Thyroid gland (tissue), 4 donors: ENCODE data around the gene YIPF2. TPM values are rescaled to one million over a fixed set of nuclear protein-coding genes. Genes with fewer than 3 reads are reported as not detected.
A peak's percentile ranks its signal among the peaks of the same experiment; 100 is the strongest.

Experiments used
- DNase-seq, 2 donors: peaks; one replicate each; pipeline ENCODE4 v3.0.0-alpha.2; 2019
- H3K27ac ChIP-seq, 3 donors: fragments of 200-600 bp; sonication (generic); 1 replicate in 2 of 3; 2 replicates in 1 of 3; pipeline ENCODE4 v1.5.1; 2016 to 2019; ENCODE audit warnings: mild to moderate bottlenecking in 1 of 3, moderate library complexity in 1 of 3
- H3K27me3 ChIP-seq: fragments of 200-600 bp; sonication (generic); one replicate; pipeline ENCODE4 v1.5.1; 2019
- H3K36me3 ChIP-seq, 2 donors: fragments of 200-600 bp; sonication (generic); one replicate each; pipeline ENCODE4 v1.5.1; 2016 to 2019
- H3K4me1 ChIP-seq, 2 donors: fragments of 200-600 bp; sonication (generic); one replicate each; pipeline ENCODE4 v1.5.1; 2017 to 2019
- H3K4me3 ChIP-seq, 3 donors: fragments of 200-600 bp; sonication (generic); replicated peaks in 1 of 3; 1 replicate in 2 of 3; 2 replicates in 1 of 3; pipeline ENCODE4 v1.5.1; 2016; ENCODE audit warnings: mild to moderate bottlenecking in 1 of 3
- H3K9me3 ChIP-seq: fragments of 200-600 bp; sonication (generic); one replicate; pipeline ENCODE4 v1.5.1; 2017
- POLR2A ChIP-seq, 2 donors: fragments of 450-650 bp; IDR thresholded peaks; one replicate each; pipeline ENCODE4 v1.6.1; 2017; ENCODE audit warnings: antibody characterized with exemption in 2 of 2, mild to moderate bottlenecking in 2 of 2, moderate library complexity in 1 of 2
- WGBS, 2 donors: methylation state at CpG; one replicate each; pipeline ENCODE4 v1.1.5; 2017; 5-methylcytosine and 5-hydroxymethylcytosine counted together
- intact Hi-C: fragments of 100-400 bp; cut with DNase I; formaldehyde crosslinking; loops from one replicate; pipeline ENCODE4 v1.15.1; 2023
- total RNA-seq, 4 donors: library from RNA; depleted of rRNA; stranded (reverse); fragments of >200 nt; gene quantifications; one replicate each; pipeline ENCODE4 v1.2.3, GENCODE V29; 2016
- TF ChIP-seq, protein P1 (sequence below), 6 experiments: fragments of 200-600 bp in 3 of 6; fragments of 450-650 bp in 3 of 6; sonication (generic) in 3 of 6; IDR thresholded peaks; one replicate each; pipeline ENCODE4 v1.5.1; 2016 to 2019; ENCODE audit warnings: antibody characterized with exemption in 6 of 6, mild to moderate bottlenecking in 2 of 6, inconsistent platforms in 1 of 6, moderate library complexity in 1 of 6

Gene YIPF2
- total RNA-seq, 4 donors from 2014 or later = 85.1 to 127 (median 104) TPM

DNA sequence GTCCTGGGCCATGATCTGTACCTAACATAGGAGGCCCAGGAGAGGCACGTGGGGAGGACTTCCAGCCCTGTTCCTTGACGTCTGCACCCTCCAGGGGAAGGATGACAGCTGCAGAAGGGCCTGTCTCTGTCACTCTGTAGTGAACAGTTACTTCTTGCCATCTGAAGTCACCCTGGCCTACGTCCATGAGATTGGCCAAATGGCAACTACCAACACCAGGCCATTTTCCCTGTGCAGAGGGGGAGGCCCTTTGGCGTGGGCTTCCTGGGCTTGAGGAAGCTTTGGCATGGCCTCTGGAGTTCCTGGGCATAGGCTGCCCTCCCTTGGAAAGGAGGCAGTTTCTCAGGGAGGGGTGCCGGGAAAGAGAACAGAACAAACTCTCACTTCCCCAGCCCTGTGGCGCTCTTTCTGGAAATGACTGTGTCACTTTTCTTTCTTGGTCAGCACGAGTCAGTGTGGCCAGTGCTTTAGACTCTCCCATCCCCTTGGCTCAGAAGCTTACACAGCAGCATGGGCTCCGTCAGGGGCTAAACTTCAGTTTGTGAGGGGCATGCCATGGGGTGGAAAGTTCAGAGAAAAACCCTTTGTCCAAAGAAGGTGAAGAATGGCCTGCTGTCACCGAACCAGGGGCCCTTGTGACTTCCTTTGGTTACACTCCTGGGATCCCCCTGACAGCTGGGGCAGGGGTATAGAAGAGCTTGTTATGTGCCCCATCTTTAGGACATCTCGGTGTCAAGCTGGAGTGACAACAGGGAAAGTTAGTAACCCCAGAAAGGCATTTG lies 51.8 kb downstream of the YIPF2 start:
- 74 to 89% methylated on average over 7 to 9 of the region's 10 CpGs for WGBS, 2 donors
- Histone ChIP-seq H3K4me3 (no peak overlapping the region), H3K9me3 (no peaks in the 10 kb centered on the region), H3K36me3 (no peaks in the 10 kb centered on the region), H3K4me1 (peaks cover 7 to 14% of the 10 kb centered on the region in 2 donors), H3K27ac (no peak overlapping the region), H3K27me3 (no peaks in the 10 kb centered on the region)
- TF ChIP-seq, protein P1, sequence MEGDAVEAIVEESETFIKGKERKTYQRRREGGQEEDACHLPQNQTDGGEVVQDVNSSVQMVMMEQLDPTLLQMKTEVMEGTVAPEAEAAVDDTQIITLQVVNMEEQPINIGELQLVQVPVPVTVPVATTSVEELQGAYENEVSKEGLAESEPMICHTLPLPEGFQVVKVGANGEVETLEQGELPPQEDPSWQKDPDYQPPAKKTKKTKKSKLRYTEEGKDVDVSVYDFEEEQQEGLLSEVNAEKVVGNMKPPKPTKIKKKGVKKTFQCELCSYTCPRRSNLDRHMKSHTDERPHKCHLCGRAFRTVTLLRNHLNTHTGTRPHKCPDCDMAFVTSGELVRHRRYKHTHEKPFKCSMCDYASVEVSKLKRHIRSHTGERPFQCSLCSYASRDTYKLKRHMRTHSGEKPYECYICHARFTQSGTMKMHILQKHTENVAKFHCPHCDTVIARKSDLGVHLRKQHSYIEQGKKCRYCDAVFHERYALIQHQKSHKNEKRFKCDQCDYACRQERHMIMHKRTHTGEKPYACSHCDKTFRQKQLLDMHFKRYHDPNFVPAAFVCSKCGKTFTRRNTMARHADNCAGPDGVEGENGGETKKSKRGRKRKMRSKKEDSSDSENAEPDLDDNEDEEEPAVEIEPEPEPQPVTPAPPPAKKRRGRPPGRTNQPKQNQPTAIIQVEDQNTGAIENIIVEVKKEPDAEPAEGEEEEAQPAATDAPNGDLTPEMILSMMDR (IDR thresholded peaks at IDR 0.05) = no peak
- no peak for TF ChIP-seq POLR2A (IDR thresholded peaks at IDR 0.05)
- no peak for DNase-seq
- intact Hi-C loops = loop anchor here (10.0 kb wide), 1 partner anchor 48 kb away; the partner anchor contains the start of genes TIMM29 and YIPF2

DNA sequence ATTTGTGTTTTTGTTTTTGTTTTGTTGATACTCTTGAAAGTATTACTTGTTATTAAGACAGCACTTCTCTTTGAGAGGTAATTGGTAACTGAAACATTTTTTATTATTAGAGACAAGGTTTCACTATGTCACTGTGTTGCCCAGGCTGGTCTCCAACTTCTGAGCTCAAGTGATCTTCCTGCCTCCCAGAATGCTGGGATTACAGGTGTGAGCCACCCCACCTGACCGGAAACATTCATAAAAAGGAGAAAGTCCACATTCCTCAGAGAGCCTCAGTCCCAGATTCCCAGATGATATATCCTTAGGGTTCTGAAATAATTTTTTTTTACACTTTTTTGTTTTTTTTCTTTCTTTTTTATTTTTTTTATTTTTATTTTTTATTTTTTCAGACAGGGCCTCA lies 54.4 kb downstream of the YIPF2 start:
- DNase-seq = no peak
- Histone ChIP-seq H3K4me3 (no peak overlapping the region), H3K9me3 (no peaks in the 10 kb centered on the region), H3K4me1 (peaks cover 10% of the 10 kb centered on the region in 2 donors), H3K27me3 (no peaks in the 10 kb centered on the region), H3K36me3 (no peaks in the 10 kb centered on the region), H3K27ac (no peak overlapping the region)
- 93 to 95% methylated on average over 1 of the region's 1 CpG for WGBS, 2 donors
- TF ChIP-seq, protein P1 (IDR thresholded peaks at IDR 0.05) = no peak
- no peak for TF ChIP-seq POLR2A (IDR thresholded peaks at IDR 0.05)
- intact Hi-C loops = loop anchor here (10.0 kb wide), 1 partner anchor 51 kb away; the partner anchor contains the start of genes TIMM29 and YIPF2

DNA sequence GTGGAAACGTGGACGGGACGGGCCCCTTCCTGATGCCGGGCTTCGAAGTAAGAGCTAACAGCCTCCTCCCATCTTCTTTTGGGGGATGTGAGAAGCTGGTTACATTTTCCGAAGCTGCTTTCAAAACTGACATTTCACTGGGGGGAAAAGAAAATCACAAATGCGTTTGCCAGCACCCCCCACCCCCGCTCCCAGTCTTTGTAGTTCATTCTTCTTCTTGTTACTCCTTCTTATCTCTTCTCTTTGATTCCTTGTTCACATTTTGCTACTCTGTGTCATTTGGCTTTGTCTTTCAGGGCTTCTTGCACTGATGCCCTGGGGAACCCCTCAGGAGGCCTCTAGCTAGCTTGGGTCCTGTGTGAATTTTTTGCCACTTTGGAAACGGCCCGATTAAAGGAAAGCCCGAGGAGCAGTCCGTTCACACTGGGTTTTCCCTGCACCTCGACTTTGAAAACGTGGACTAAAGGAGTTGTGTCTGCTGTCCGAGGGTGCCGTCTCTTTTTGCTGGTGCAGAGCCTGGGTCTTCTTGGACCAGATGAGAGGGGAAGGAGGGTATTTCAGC lies 55.8 kb downstream of the YIPF2 start:
- intact Hi-C loops = loop anchor here (10.0 kb wide), 1 partner anchor 52 kb away; the partner anchor contains the start of genes TIMM29 and YIPF2
- H3K9me3 ChIP-seq = no peaks in the 10 kb centered on the region
- H3K27ac ChIP-seq = peak overlapping the region in 1 of 3 donors; percentile 47
- no peaks in the 10 kb centered on the region for H3K27me3 ChIP-seq
- no peak for TF ChIP-seq POLR2A (IDR thresholded peaks at IDR 0.05)
- TF ChIP-seq, protein P1 (IDR thresholded peaks at IDR 0.05) = no peak
- WGBS, 2 donors = 14 to 18% methylated on average over 16 of the region's 16 CpGs
- H3K4me3 ChIP-seq = peak overlapping the region; percentile 70 to 79 (median 78)
- H3K4me1 ChIP-seq = peaks cover 10% of the 10 kb centered on the region in 2 donors
- no peak for DNase-seq
- no peaks in the 10 kb centered on the region for H3K36me3 ChIP-seq

Other genes starting within 250 kb of the YIPF2 start
- 10 to 100 TPM; 26.2 to 63.3 (median 37.4) TPM for gene QTRT1, start 227.2 kb downstream of the YIPF2 start, total RNA-seq
- 100 to 1,000 TPM in 3 of 4 donors, 10 to 100 TPM in 1; 95.1 to 155 (median 120) TPM for gene DNM2, start 210.6 kb downstream of the YIPF2 start, total RNA-seq
- gene TMED1, start 92.4 kb downstream of the YIPF2 start, total RNA-seq = 10 to 100 TPM; 41.2 to 71.3 (median 48.7) TPM
- 1 to 10 TPM in 2 of 4 donors, not detected in 2; 1.5 to 1.7 TPM for gene C19orf38, start 80.2 kb downstream of the YIPF2 start, total RNA-seq
- gene CARM1, start 57.1 kb downstream of the YIPF2 start, total RNA-seq = 10 to 100 TPM; 12.2 to 14.8 (median 13.1) TPM
- gene TIMM29, start 172 bp upstream of the YIPF2 start, total RNA-seq = 10 to 100 TPM; 19.6 to 39.5 (median 33.4) TPM
- gene SMARCA4, start 32.4 kb upstream of the YIPF2 start, total RNA-seq = 100 to 1,000 TPM in 2 of 4 donors, 10 to 100 TPM in 2; 49.4 to 108 (median 89.0) TPM
- 10 to 100 TPM in 3 of 4 donors, 1 to 10 TPM in 1; 8.7 to 39.1 (median 20.3) TPM for gene LDLR, start 160.8 kb upstream of the YIPF2 start, total RNA-seq
- 1 to 10 TPM in 1 of 4 donors, under 1 TPM in 2, not detected in 1; 0.24 to 1.1 (median 0.78) TPM for gene SPC24, start 227.1 kb upstream of the YIPF2 start, total RNA-seq